ENCODE data around the gene ANOS1.

Gene ANOS1

DNA sequence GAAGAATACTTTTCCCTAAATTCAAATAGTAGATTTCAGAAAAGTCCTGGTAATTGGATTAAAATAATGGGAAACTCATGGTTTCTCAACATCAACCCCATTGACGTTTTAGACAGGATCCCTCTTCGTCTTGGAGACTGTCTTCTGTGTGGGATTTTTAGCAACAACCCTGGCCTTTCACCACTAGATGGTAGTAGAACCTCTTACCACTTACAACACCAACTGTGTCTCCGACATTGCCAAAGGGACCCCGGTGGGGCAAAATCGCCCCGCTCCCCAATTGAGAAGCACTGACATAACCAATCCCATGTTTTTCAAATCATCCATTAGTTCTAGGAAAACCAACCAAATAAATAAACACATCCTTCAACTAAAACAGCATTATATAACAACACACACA lies 16.9 kb upstream of the ANOS1 start:
- no peak overlapping the region for H3K4me3 ChIP-seq (ENCODE audit: low read depth, low read length)
- TF ChIP-seq, protein P1, sequence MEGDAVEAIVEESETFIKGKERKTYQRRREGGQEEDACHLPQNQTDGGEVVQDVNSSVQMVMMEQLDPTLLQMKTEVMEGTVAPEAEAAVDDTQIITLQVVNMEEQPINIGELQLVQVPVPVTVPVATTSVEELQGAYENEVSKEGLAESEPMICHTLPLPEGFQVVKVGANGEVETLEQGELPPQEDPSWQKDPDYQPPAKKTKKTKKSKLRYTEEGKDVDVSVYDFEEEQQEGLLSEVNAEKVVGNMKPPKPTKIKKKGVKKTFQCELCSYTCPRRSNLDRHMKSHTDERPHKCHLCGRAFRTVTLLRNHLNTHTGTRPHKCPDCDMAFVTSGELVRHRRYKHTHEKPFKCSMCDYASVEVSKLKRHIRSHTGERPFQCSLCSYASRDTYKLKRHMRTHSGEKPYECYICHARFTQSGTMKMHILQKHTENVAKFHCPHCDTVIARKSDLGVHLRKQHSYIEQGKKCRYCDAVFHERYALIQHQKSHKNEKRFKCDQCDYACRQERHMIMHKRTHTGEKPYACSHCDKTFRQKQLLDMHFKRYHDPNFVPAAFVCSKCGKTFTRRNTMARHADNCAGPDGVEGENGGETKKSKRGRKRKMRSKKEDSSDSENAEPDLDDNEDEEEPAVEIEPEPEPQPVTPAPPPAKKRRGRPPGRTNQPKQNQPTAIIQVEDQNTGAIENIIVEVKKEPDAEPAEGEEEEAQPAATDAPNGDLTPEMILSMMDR (IDR thresholded peaks at IDR 0.05; ENCODE audit: low read depth, low read length), result peak; percentile 53

DNA sequence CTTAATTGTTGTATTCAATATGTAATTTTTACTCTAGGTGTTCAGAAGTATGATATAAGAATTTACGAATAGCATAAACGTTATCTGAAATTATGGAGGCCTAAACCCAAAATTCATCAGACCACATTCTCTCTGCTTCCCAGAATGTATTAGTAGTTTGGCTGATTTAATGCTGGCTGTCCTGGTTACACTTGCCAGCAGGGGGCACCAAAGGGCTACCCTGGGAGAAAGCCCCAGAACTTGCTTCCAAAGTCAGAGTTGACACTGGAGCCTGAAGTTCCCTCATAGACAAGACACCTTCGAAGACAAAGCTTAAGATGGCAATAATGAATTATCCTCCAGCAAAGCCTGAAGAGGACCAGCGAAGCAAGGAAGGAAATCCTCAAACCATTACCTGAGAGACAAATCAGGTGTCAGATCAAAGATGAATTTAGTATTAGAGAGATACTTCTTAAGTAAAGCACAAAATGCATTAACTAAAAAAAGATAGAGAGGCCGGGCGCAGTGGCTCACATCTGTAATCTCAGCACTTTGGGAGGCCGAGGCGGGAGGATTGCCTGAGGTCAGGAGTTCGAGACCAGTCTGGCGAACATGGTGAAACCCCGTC lies 11.3 kb upstream of the ANOS1 start:
- no peak overlapping the region for H3K4me3 ChIP-seq (ENCODE audit: low read depth, low read length)
- TF ChIP-seq, protein P1 (IDR thresholded peaks at IDR 0.05; ENCODE audit: low read depth, low read length), result peak; percentile 67

DNA sequence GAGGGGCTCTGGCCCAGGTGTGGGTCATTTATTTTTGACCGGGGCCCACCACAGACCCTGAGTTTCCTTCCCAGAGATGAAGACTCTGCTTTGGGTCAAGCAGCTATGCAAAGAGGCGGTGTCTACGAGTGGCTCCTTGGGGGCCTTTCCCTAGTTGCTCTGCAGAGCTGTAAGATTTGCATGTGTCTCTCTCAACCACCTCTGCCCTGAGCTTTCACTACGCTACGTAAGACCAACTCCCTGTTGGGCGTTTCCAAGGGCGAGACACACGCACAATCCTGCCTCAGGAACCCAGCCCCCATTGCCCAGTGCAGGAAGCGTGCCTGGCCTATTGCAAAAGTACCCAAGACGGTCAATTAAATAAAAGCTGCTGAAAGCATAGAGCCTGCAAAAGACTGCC lies 10.0 kb upstream of the ANOS1 start:
- H3K4me3 ChIP-seq (ENCODE audit: low read depth, low read length), result no peak overlapping the region
- TF ChIP-seq, protein P1 (IDR thresholded peaks at IDR 0.05; ENCODE audit: low read depth, low read length), result no peak

DNA sequence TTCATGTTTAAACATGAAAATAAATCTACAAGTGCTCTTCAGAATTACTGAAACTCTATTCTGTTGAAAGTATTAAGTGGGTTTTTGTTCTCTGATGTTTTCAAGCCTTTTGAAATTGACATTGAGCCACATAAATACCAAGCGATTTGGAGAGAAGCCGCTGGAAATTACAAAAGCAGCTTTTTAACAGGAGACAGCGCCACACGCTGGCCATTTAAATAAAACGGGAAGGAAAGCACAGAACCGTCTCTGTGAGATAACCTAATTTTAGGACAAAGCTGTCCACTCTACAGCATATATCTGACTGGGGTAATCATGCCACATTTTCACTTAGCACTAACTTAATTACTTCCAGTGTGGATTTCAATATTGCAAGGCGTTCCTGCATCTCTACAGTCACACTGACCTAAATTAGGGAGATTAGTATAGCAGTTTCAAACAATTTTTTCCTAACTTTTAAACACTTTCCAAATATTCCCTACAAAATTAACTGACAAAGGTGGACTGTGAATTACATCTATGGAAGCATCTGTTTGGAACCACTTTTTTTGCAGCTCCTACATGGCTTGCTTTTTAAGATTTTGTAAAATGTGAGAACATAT lies 6.8 kb upstream of the ANOS1 start:
- TF ChIP-seq, protein P1 (IDR thresholded peaks at IDR 0.05; ENCODE audit: low read depth, low read length), result 0 out of 2 replicates have a peak, but pooled peaks have one; percentile 31

DNA sequence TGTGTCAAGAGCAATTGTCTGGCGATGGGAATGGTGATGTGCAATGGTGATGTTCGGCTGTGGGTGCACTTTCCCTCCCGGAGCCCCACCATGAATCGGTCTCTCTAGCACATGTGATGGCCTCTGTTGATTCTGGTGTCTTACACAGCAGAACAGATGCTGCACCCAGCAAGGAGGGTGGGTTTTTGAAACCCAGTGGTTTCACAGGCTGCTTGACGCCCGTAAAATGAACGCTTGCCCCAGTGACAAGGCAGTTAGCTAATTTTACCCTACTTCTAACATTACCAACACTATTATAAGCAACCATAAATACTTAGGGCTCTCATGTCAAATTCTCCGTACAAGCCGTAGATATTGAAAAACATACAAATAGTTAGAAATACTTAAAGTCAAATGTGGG lies 5.9 kb upstream of the ANOS1 start:
- TF ChIP-seq, protein P1 (IDR thresholded peaks at IDR 0.05; ENCODE audit: low read depth, low read length), result no peak

More for the DNA sequence above, 6.8 kb upstream of the ANOS1 start:
- no peak overlapping the region for H3K4me3 ChIP-seq (ENCODE audit: low read depth, low read length)

DNA sequence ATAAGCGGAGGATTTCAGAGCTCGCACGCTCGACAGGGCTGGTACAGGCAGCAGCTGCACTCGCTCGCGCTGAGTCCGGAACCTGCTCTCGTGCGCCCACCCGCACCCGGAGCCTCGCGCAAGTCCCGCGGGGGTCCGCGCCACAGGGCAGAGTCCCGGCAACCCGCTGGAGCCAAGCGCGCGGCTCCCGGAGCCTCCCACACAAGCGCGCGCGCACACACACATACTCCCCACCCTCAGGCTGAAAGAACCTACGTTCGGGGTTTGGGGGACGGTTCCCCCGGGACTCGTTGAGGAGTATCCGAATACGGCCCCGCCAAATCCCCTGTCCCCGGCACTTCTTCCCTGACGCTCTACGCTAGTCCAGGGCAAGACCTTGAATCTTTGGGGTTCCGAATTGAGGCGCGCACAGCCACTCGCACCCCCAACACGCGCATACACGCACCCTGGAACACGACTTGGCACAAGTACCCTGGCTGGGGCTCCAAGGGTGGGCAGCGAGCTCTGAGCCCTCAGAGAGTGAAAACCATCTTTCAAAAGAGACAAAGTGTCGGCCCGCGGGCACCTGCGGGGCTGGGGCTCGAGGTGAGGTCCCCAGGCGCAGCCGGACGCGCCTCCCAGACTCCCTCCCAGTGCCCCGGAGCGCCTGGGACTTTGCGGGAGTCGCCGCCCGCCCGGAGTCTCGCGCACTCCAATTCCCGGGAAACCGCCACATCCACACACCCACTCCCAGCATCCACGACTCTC lies 952 bp downstream of the ANOS1 start:
- H3K4me3 ChIP-seq (ENCODE audit: low read depth, low read length), result no peak overlapping the region
- TF ChIP-seq, protein P1 (IDR thresholded peaks at IDR 0.05; ENCODE audit: low read depth, low read length), result no peak

More for the DNA sequence above, 5.9 kb upstream of the ANOS1 start:
- no peak overlapping the region for H3K4me3 ChIP-seq (ENCODE audit: low read depth, low read length)

DNA sequence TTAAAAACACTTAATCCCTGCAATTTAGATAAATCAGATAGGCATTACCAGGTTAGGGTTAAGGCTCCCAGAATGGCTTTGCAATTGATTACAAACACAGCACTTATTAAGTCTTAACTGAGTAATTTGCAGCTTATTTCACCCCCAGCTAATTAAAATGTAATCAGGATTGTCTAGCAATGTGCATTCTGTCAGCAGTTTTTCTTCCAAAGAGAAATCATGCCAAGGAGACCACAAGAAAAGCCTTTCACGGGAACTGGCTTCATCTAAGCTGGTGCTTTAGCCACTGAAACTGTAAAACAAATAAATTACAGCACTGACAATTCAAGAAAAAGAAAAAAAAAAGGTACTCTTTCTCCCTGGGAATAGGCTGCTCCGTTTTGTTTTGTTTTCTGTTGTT lies 2.1 kb downstream of the ANOS1 start:
- TF ChIP-seq, protein P1 (IDR thresholded peaks at IDR 0.05; ENCODE audit: low read depth, low read length), result no peak
- no peak overlapping the region for H3K4me3 ChIP-seq (ENCODE audit: low read depth, low read length)
